Tongue (tissue), 2 donors: ENCODE measurements around the gene SLC9B1. TPM values are rescaled to one million over a fixed set of nuclear protein-coding genes. Genes with fewer than 3 reads are reported as not detected.
A peak's percentile ranks its signal among the peaks of the same experiment; 100 is the strongest.
"Not testable (repeated sequence)": the region's sequence is repeated elsewhere in the genome, so short reads cannot be mapped to it uniquely, and the experiment has no call there.

ENCODE experiments used
- DNase-seq: peaks from one replicate; pipeline ENCODE4 v3.0.0-alpha.2; 2015
- total RNA-seq: library from RNA; depleted of rRNA; stranded (reverse); fragments of >200 nt; gene quantifications from one replicate; pipeline ENCODE4 v1.2.3, GENCODE V29; 2014

SLC9B1 gene
- total RNA-seq, 1 donor from 2014 or later, result 2.7 TPM

DNA sequence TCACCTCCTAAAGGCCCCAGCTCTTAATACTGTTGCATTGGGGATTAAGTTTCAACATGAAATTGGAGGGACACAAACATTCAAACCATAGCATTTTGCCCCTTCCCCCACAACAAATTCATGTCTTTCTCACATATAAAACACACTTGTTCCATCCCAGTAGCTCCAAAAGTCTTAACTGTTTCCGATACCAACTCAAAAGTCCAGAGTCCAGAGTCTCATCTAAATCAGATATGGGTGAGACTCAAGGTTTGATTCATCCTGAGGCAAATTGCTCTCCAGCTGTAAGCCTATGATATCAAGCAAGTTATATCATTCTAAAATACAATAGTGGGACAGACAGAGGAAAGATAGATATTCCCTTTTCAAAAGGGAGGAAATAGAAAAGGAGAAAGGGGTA, 8.7 kb downstream of the SLC9B1 start:
- no peak for DNase-seq

DNA sequence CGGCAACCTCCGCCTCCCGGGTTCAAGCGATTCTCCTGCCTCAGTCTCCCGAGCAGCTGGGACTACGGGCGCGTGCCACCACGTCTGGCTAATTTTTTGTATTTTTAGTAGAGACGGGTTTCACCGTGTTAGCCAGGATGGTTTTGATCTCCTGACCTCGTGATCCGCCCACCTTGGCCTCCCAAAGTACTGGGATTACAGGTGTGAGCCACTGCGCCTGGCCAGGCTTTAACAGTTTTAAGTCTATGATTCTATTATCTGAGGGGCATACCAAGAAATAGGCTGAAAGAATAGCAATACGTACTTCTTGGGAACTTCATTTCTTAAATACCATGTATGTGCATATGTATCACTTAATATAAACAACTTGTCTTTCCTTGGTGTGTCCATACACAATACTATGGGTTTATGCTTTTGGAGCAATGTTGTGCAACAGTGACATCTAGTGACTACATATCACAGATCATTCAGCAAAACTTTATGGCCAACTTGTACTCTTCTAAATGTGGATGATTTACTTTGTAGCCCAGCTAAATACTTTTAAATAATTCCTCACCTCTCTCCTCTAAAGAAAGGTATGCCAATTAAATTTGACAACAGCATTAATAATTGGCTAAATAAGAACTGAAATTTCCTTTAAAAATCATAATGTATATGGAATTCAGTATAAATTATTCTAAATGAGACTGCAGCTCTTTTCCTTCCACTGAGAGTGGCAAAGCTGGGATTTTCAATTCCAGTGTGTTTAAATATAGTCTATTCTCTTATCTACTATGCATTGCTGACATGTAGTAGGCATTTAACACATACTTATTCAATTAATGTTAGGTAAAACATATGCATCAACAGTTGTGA, 10.4 kb downstream of the SLC9B1 start:
- peak; percentile 87 for DNase-seq

DNA sequence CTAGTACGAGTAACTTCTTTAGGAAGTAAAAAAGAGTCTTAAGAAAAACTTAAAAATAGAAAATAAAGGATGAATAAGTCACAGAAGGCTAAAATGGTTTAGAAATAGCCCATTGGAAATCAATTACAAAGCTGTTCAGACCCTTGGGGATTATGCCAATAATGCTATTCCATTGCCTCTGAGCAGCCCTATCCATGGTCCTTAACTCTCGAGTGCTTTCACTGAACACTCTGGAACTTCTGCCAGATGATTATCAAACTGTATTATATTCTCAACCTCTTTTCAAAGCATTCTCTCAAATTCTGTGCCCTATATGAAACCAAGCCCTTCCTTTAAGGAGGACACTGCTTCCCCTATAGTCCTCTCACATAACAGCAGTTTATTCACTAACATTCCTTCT, 17.0 kb downstream of the SLC9B1 start:
- no peak for DNase-seq

DNA sequence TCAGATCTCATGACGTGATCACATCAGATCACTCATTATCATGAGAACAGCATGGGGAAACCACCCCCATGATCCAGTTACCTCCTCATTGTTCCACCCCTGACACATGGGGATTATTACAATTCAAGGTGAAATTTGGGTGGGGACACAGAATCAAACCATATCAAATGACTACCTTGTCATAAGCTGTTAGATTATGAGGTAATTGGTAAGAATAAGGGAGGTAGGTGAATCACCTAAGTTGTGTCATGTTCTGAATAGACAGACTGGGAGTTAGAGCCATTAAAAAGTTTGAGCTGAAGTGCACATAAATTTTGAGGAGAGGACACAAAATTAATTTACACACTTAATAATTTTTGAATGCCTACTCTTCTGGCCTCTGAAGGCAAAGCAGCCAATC, 24.7 kb downstream of the SLC9B1 start:
- DNase-seq, result no peak

DNA sequence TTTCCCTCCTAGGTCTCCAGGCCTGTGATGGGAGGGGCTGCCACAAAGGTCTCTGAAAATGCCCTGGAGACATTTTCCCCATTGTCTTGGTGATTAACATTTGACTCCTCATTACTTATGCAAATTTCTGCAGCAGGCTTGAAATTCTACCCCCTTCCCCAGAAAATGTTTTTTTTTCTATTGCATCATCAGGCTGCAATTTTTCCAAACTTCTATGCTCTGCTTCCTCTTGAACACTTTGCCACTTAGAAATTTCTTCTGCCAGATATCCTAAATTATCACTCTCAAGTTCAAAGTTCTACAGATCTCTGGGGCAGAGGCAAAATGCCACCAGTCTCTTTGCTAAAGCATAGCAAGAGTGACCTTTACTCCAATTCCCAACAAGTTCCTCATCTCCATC, 25.5 kb downstream of the SLC9B1 start:
- not testable (repeated sequence) for DNase-seq

DNA sequence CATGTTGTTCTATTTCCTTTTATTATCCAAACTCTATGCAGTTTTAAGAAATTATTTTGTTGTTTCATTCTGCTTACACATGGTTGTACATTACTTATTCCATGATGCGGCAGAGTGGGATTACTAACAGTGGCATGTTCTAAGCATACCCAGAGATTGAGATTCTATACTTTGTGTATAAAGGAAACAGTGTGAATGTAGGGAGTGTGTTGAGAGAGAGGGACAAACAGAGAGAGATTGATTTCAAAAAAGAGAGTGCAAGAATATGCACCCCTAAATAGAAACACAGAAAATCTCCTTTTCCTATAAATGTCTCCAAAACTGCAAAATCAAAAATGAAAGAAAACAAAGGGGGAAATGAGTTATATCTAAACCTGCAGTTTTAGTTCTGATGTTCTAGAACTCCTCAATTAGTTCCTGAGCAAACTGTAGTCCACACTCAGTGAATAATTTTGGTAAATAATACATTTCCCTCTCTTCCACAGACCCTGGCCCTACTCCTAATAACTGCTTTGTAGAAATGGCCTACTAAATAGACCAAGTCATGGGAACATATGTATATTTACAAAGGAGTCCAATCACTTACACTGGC, 31.0 kb downstream of the SLC9B1 start:
- no peak for DNase-seq

DNA sequence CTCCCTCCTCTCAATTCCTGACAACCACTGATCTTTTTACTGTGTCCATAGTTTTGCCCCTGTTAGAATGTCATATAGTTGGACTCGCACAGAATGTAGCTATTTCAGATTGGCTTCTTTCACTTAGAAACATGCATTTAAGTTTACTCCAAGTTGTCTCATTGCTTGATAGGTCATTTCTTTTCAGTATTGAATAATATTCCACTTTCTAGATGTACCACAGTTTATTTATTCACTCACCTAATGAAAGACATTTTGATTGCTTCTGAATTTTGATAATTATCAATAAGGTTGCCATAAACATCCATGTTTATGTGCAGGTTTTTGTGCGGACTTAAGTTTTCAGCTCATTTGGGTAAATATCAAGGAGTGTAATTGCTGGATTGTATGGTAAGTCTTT, 38.5 kb downstream of the SLC9B1 start:
- DNase-seq, result no peak

DNA sequence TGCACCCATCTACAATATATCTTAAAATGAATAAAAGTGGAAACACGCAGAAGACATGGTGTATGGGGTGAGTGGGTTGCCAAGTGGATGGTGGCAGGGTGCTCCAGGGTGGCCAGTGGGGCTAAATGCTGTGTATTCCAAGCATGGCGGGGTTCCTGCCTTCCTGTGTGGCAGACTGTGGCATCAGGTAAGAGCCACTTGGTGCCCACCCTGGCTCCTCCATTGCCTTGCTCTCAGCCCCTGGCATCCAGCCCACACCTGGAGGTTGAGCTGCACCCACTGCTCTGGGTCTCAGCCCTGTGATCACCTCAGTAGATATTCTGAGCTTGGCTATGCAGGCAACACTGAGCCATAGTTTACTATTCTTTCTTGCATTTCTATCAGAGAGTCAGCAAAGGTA, 57.7 kb downstream of the SLC9B1 start:
- DNase-seq, result not testable (repeated sequence)

DNA sequence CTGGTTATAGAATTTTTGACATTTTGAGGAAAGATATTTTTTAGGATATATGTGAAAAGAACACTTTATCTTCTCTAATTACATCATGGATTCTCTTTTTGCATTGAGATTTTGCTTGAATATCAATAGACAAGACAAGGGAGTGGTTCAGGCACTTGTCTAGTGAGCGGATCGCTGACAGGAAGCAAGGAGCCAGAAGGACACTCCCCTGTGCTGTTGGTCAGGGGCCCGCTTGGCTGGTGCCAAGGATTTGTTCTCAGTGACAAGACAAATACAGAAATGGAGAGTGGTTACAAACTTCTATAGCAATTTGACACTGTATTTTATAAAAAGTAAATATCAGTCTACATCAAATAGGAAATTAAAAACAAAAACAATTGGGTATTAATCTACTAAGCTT, 60.0 kb downstream of the SLC9B1 start:
- DNase-seq, result no peak

DNA sequence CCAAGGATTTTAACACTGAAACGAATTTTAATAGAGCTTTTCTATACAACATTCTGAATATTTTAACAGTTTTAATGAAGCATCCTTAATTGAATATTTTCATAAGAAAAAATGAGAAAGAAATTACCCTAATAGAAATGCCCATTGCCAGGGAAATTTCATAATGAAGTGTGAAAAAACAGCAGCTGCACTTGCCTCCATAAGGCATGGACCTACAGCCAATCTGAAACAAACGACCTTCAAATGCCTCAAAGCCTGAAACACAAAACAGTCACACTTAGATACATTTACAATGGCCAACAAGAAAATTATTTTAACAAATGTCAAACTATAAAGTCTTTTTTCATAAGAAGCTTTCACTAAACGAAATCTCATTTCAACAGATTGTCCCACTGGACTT, 74.4 kb downstream of the SLC9B1 start:
- peak; percentile 70 for DNase-seq

DNA sequence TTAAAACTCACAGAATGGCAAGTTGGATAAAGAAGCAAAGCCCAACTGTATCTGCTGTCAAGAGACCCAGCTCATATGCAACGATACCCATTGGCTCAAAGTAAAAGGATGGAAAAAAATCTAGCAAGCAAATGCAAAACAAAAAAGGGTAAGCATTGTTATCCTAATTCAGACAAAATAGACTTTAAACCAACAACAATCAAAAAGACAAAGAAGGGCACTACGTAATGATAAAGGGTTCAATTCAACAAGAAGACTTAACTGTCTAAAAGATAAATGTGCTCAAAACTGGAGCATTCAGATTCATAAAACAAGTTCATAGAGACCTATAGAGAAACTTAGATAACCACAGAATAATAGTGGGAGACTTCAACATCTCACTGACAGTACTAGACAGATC, 81.4 kb downstream of the SLC9B1 start:
- not testable (repeated sequence) for DNase-seq

DNA sequence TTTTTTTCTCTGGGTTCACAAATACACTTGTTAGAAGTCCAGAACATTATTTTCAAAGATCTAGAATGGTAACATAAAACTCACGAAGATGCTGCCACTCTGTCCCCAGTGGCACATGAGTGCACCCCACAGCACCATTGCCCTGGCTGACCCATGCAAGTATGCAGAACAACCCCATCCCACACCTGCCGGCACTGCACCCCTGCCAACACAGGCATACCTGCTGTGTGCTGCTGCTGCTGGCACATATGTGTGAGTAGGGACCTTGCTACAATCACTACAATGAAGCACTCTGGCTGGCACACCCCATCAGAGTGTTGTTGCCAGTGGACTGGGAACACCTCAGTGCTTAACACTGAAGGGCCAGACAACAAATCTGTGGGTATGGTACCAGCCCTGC, 83.8 kb downstream of the SLC9B1 start:
- no peak for DNase-seq

DNA sequence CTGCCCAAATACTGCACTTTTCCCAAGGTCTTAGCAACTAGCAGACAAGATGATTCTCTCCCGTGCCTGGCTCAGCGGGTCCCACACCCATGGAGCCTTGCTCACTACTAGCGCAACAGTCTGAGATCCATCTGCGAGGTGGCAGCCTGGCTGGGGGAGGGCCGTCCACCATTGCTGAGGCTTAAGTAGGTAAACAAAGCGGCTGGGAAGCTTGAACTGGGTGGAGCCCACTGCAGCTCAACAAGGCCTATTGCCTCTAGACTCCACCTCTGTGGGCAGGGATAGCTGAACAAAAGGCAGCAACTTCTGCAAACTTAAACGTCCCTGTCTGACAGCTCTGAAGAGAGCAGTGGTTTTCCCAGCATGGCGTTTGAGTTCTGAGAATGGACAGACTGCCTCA, 99.8 kb downstream of the SLC9B1 start:
- not testable (repeated sequence) for DNase-seq

DNA sequence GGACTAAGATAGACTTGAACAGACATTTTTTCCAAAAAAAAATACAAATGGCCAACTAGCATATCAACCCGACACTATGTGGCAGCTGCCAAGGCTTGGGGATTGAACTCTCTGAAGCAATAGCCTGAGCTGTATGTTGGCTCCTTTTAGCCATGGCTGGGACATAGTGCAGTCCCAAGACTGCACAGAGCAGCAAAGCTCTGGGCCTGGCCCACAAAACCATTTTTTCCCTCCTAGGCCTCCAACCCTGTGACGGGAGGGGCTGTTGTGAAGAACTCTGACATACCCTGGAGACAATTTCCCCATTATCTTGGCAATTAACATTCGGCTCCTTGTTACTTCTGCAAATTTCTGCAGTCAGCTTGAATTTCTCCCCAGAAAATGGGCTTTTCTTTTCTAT, 100.6 kb downstream of the SLC9B1 start:
- DNase-seq, result no peak

DNA sequence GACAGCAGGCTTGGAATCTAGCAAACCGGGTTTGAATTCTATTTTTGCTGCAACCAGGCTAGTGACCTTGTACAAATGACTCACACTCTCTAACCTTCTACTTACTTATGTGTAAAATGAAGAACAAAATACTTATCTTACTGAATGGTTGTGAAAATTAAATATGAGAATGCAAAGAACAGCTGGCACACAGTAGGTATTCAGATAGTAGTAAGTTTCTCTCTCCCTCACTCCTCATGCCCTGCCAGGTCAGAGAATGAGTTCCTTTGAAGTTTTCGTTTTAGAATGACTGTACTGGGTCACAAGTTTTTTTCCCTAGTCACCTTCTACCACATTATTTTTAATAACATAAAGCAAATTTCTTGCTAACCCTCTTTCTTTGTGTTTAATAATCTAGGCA, 117.7 kb downstream of the SLC9B1 start:
- no peak for DNase-seq

DNA sequence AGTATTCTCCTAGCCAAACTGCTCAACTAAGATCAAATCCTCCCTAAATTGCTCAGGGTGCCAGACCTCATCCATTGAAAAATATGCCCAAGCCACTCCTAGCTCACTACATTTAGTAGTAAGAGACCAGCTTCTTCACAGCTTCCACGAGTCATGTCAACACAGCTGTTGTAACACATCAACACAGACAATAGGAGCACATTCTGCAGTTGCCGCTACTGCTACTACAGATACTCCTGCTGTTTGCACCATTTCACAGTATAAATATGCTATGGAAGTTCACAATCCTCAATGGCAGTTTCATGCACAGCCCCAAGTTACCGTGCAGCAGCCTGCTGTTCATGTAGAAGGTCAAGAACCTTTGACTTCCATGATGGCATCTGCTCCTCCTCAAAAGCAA, 121.9 kb downstream of the SLC9B1 start:
- peak; percentile 32 for DNase-seq

DNA sequence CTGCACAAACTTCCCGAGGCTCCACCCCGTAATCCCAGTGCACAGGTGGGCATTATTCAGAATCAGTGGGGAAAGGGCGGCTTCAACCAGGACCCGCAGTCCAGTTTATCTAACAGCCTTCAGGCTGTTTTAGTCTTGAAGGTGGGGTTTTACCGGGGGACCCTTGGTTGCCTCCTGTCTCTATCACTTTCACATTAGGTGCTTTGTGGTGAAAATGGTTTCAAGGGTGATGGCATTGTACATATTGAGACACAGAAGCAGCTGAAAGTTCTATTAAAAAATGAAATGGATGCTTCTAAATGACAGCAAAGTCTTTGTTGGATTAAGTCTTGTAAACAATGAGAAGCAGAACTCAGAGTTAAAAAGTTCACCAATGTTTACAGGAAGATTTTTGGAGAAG, 123.0 kb downstream of the SLC9B1 start:
- not testable (repeated sequence) for DNase-seq

DNA sequence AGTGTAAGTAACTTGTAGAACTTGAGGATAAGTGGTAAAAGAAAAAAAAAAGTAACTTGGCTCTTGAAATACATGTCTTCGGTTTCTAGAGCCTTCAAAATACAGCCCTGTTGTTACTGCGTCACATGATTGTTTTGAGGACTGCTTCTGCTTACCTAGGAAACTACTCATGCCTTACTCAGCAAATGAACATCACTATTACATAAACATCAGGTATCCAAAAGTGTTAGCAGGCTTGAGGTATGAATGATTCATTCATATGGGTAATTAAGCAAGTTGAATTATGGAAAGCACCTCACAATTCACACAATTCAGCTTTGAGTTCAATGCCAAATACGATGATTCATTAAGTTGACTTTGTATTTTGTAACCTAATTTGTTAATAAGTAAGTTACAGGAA, 129.6 kb downstream of the SLC9B1 start:
- not testable (repeated sequence) for DNase-seq

DNA sequence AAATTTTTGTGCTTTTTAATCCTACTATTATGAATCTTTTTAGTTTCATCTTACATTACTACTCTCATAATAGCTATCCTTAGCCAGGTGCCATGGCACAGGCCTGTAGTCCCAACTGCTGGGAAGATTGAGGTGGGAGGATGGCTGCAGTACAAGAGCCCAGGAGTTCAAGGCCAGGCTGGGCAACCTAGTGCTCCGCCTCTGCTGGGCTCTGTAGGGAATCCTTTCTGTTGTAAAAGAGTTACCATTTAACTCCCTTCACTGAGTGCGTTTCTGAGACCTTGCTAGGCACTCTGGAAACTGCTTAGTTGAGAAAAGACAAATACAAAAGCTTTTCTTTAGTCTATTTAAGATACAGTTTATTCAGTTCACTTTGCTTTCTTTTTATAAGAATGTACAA, 130.9 kb downstream of the SLC9B1 start:
- DNase-seq, result not testable (repeated sequence)

DNA sequence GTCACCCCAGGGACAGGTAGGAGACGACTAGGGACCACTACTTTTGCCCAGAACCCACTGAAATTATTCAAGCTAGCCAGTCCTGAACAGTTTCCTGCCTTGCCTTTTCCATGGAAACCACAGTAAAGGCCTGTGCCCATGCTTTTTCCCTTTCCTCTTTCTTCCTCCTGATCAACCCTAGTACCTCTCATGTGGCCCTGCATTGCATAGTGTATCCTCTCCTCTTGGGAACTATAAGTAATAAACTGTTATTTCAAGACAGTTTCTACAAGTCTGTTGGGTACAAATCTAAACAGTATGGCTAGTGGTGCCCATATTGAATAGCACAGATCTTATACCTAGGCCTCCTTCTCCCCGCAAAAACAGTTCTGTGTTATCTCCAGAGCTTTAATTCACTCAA, 136.2 kb downstream of the SLC9B1 start:
- DNase-seq, result no peak

DNA sequence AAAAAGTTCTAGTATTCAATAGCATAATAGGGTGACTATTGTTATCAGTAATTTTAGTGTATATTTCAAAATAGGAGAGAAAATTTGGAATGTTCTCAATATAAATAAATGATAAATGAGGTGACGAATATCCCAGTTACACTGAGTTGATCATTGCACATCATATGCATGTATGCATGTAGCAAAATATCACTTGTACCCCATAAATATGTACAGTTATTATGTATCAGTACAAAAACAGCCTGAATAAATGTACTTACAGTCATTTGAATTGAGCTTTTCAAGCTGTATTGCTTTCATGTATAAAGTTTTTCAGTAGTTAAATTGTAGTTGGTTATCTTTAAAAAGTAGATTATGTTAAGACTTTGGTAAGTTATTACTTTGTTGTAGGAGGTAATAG, 138.2 kb downstream of the SLC9B1 start:
- no peak for DNase-seq

DNA sequence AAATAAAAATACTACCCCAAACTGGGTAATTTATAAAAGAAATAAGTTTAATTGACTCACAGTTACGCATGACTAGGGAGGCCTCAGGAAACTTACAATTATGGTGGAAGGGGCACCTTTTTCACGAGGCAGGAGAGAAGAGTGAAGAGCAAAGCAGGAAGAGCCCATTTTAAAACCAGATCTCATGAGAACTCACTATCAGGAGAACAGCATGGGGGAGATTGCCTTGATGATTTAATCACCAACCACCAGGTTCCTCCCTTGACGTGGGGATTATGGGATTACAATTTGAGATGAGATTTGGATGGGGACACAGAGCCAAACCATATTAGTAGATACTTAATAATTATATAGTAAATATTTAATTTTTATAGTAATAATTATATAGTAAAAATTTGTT, 140.6 kb downstream of the SLC9B1 start:
- DNase-seq, result no peak

DNA sequence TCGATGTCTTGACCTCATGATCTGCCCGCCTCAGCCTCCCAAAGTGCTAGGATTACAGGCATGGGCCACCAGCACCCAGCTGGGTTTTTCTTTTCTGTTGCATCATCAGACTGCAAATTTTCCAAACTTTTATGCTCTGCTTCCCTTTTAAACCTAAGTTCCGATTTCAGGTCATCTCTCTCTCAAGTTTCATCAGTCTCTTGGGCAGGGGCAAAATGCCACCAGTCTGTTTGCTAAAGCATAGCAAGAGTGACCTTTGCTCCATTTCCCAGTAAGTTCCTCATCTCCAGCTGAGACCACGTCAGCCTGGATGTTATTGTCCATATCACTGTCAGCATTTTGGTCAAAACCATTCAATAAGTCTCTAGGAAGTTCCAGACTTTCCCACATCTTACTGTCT, 141.2 kb downstream of the SLC9B1 start:
- not testable (repeated sequence) for DNase-seq

DNA sequence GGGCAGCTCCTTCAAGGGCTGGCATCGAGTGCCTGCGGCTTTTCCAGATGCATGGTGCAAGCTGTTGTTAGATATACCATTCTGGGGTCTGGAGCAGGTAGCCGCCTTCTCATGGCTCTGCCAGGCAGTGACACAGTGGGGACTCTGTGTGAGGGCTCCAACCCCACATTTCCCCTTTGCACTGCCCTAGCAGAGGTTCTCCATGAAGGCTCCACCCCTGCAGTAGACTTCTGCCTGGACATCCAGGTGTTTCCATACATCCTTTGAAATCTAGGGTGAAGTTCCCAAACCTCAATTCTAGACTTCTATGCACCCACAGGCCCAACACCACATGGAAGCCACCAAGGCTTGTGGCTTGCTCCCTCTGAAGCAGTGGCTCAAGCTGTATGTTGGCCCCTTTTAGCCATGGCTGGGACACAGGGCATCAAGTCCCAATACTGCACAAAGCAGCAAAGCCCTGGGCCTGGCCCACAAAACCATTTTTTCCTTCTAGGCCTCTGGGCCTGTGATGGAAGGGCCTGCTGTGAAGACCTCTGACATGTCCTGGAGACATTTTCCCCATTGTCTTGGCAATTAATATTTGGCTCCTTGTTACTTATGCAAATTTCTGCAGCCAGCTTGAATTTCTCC, 141.9 kb downstream of the SLC9B1 start:
- not testable (repeated sequence) for DNase-seq
